ENCODE results near the gene NEURL1. TPM values are rescaled to one million over a fixed set of nuclear protein-coding genes. Genes with fewer than 3 reads are reported as not detected.
A peak's percentile ranks its signal among the peaks of the same experiment; 100 is the strongest.
"Not testable (repeated sequence)": the region's sequence is repeated elsewhere in the genome, so short reads cannot be mapped to it uniquely, and the experiment has no call there.

Gene NEURL1
- polyA plus RNA-seq, 4 donors, result 14.6 to 48.6 (median 20.8) TPM

DNA sequence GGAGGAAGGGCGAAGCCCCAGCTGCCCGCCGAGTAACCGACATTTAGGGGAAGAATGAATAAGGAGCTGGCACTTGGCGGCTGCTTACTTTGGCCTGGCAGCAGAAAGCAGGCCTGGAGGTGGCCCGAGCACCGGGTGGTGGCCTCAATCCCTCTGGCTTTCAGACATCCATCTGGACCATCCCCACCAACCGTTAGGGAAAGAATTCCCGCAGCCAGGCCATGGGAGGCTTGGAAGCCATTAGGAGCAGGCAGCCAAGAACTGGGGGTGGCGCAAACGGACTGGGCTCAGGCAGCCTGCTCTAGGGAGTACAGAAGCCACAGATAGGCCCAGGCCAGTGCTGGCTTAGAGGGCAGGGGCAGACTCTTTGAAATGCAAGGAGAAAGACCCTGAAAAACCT is 132.7 kb downstream of the NEURL1 start:
- Histone ChIP-seq H3K36me3 (ENCODE audit: control insufficient read depth in 3 of 3, insufficient read depth in 2 of 3, low read depth in 1 of 3, low read length in 3 of 3) (peaks cover 2 to 93% (median 2%) of the 10 kb centered on the region in 3 donors), H3K4me3 (ENCODE audit: low read depth in 1 of 3, low read length in 3 of 3) (no peak overlapping the region), H3K27ac (ENCODE audit: low read depth in 1 of 3, low read length in 2 of 3) (no peak overlapping the region), H3K4me1 (ENCODE audit: control insufficient read depth in 3 of 3, insufficient read depth in 2 of 3, low read depth in 1 of 3, low read length in 2 of 3) (no peaks in the 10 kb centered on the region), H3K9me3 (ENCODE audit: control insufficient read depth in 2 of 2, insufficient read depth in 1 of 2, low read depth in 1 of 2, low read length in 1 of 2) (no peaks in the 10 kb centered on the region), H3K27me3 (ENCODE audit: control insufficient read depth in 3 of 3, insufficient read depth in 3 of 3, low read length in 3 of 3) (no peaks in the 10 kb centered on the region)
- DNase-seq (no peak), FAIRE-seq (no peak)
- 86 to 95% (median 90%) methylated on average over 11 of the region's 11 CpGs for WGBS, 3 donors

- DNase-seq (no peak), FAIRE-seq (no peak)
- no peaks in the 10 kb centered on the region for H3K4me1 ChIP-seq (ENCODE audit: control insufficient read depth in 3 of 3, insufficient read depth in 2 of 3, low read depth in 1 of 3, low read length in 2 of 3)
- H3K36me3 ChIP-seq (ENCODE audit: control insufficient read depth in 3 of 3, insufficient read depth in 2 of 3, low read depth in 1 of 3, low read length in 3 of 3), result peaks cover 0 to 92% (median 2%) of the 10 kb centered on the region in 3 donors
- WGBS, 3 donors, result 82 to 92% (median 90%) methylated on average over 22 of the region's 22 CpGs
- H3K27ac ChIP-seq (ENCODE audit: low read depth in 1 of 3, low read length in 2 of 3), result peak overlapping the region in 1 of 3 donors; percentile 8
- H3K9me3 ChIP-seq (ENCODE audit: control insufficient read depth in 2 of 2, insufficient read depth in 1 of 2, low read depth in 1 of 2, low read length in 1 of 2), result no peaks in the 10 kb centered on the region
- no peaks in the 10 kb centered on the region for H3K27me3 ChIP-seq (ENCODE audit: control insufficient read depth in 3 of 3, insufficient read depth in 3 of 3, low read length in 3 of 3)
- no peak overlapping the region for H3K4me3 ChIP-seq (ENCODE audit: low read depth in 1 of 3, low read length in 3 of 3)
These were observed 133.8 kb downstream of the NEURL1 start for GRCh38 chr10:103627111-103627892.

- H3K27ac ChIP-seq (ENCODE audit: low read depth in 1 of 3, low read length in 2 of 3), result peak overlapping the region in 1 of 3 donors; percentile 8
- no peaks in the 10 kb centered on the region for H3K4me1 ChIP-seq (ENCODE audit: control insufficient read depth in 3 of 3, insufficient read depth in 2 of 3, low read depth in 1 of 3, low read length in 2 of 3)
- DNase-seq (no peak), FAIRE-seq (no peak)
- H3K36me3 ChIP-seq (ENCODE audit: control insufficient read depth in 3 of 3, insufficient read depth in 2 of 3, low read depth in 1 of 3, low read length in 3 of 3), result peaks cover 0 to 88% (median 2%) of the 10 kb centered on the region in 3 donors
- H3K27me3 ChIP-seq (ENCODE audit: control insufficient read depth in 3 of 3, insufficient read depth in 3 of 3, low read length in 3 of 3), result no peaks in the 10 kb centered on the region
- H3K4me3 ChIP-seq (ENCODE audit: low read depth in 1 of 3, low read length in 3 of 3), result no peak overlapping the region
- 91 to 95% (median 93%) methylated on average over 13 of the region's 13 CpGs for WGBS, 3 donors
- H3K9me3 ChIP-seq (ENCODE audit: control insufficient read depth in 2 of 2, insufficient read depth in 1 of 2, low read depth in 1 of 2, low read length in 1 of 2), result no peaks in the 10 kb centered on the region
These were observed 134.4 kb downstream of the NEURL1 start for GRCh38 chr10:103627893-103628292.

- DNase-seq, result no peak
- no peaks in the 10 kb centered on the region for H3K27me3 ChIP-seq (ENCODE audit: control insufficient read depth in 3 of 3, insufficient read depth in 3 of 3, low read length in 3 of 3)
- FAIRE-seq, result no peak
- no peak overlapping the region for H3K4me3 ChIP-seq (ENCODE audit: low read depth in 1 of 3, low read length in 3 of 3)
- peaks cover 0 to 81% (median 2%) of the 10 kb centered on the region in 3 donors for H3K36me3 ChIP-seq (ENCODE audit: control insufficient read depth in 3 of 3, insufficient read depth in 2 of 3, low read depth in 1 of 3, low read length in 3 of 3)
- H3K27ac ChIP-seq (ENCODE audit: low read depth in 1 of 3, low read length in 2 of 3), result no peak overlapping the region
- 57 to 90% (median 82%) methylated on average over 3 of the region's 3 CpGs for WGBS, 3 donors
- no peaks in the 10 kb centered on the region for H3K4me1 ChIP-seq (ENCODE audit: control insufficient read depth in 3 of 3, insufficient read depth in 2 of 3, low read depth in 1 of 3, low read length in 2 of 3)
- H3K9me3 ChIP-seq (ENCODE audit: control insufficient read depth in 2 of 2, insufficient read depth in 1 of 2, low read depth in 1 of 2, low read length in 1 of 2), result no peaks in the 10 kb centered on the region
These were observed 136.1 kb downstream of the NEURL1 start for GRCh38 chr10:103629581-103629980.

GRCh38 chr10:103630156-103630555 is 136.7 kb downstream of the NEURL1 start:
- H3K9me3 ChIP-seq (ENCODE audit: control insufficient read depth in 2 of 2, insufficient read depth in 1 of 2, low read depth in 1 of 2, low read length in 1 of 2), result no peaks in the 10 kb centered on the region
- H3K36me3 ChIP-seq (ENCODE audit: control insufficient read depth in 3 of 3, insufficient read depth in 2 of 3, low read depth in 1 of 3, low read length in 3 of 3), result peaks cover 0 to 81% (median 2%) of the 10 kb centered on the region in 3 donors
- FAIRE-seq (no peak), DNase-seq (no peak)
- H3K27ac ChIP-seq (ENCODE audit: low read depth in 1 of 3, low read length in 2 of 3), result no peak overlapping the region
- no peak overlapping the region for H3K4me3 ChIP-seq (ENCODE audit: low read depth in 1 of 3, low read length in 3 of 3)
- 53 to 88% (median 78%) methylated on average over 1 of the region's 1 CpG for WGBS, 3 donors
- no peaks in the 10 kb centered on the region for H3K4me1 ChIP-seq (ENCODE audit: control insufficient read depth in 3 of 3, insufficient read depth in 2 of 3, low read depth in 1 of 3, low read length in 2 of 3)
- no peaks in the 10 kb centered on the region for H3K27me3 ChIP-seq (ENCODE audit: control insufficient read depth in 3 of 3, insufficient read depth in 3 of 3, low read length in 3 of 3)

DNA sequence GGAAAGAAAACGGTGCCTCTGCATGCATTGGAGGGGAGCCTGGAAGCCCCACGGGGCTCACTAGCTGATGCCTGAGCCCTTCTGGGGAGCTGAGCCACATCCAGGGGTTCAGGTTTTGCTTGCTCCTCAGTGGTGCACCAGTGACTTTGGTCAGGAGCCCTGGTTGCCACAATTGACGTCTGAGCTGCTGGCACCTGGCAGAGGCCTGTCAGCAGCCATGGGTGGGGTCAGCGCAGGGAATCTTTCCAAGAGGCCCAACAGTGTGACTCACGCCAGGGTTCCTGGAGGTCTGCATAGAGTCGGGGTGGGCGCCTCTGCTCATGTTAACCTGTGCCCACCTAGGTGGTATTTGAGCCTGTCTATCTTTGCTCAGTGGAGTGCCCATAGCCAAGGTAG is 138.7 kb downstream of the NEURL1 start:
- H3K9me3 ChIP-seq (ENCODE audit: control insufficient read depth in 2 of 2, insufficient read depth in 1 of 2, low read depth in 1 of 2, low read length in 1 of 2), result no peaks in the 10 kb centered on the region
- no peak for FAIRE-seq
- H3K4me3 ChIP-seq (ENCODE audit: low read depth in 1 of 3, low read length in 3 of 3), result no peak overlapping the region
- H3K27ac ChIP-seq (ENCODE audit: low read depth in 1 of 3, low read length in 2 of 3), result no peak overlapping the region
- WGBS, 3 donors, result 49 to 69% (median 57%) methylated on average over 7 of the region's 7 CpGs
- no peaks in the 10 kb centered on the region for H3K27me3 ChIP-seq (ENCODE audit: control insufficient read depth in 3 of 3, insufficient read depth in 3 of 3, low read length in 3 of 3)
- H3K36me3 ChIP-seq (ENCODE audit: control insufficient read depth in 3 of 3, insufficient read depth in 2 of 3, low read depth in 1 of 3, low read length in 3 of 3), result peaks cover 0 to 77% (median 0%) of the 10 kb centered on the region in 3 donors
- DNase-seq, result no peak
- H3K4me1 ChIP-seq (ENCODE audit: control insufficient read depth in 3 of 3, insufficient read depth in 2 of 3, low read depth in 1 of 3, low read length in 2 of 3), result no peaks in the 10 kb centered on the region

- DNase-seq; H3K27ac ChIP-seq (ENCODE audit: low read depth in 1 of 3, low read length in 2 of 3); H3K4me1 ChIP-seq (ENCODE audit: control insufficient read depth in 3 of 3, insufficient read depth in 2 of 3, low read depth in 1 of 3, low read length in 2 of 3); H3K9me3 ChIP-seq (ENCODE audit: control insufficient read depth in 2 of 2, insufficient read depth in 1 of 2, low read depth in 1 of 2, low read length in 1 of 2); FAIRE-seq; H3K27me3 ChIP-seq (ENCODE audit: control insufficient read depth in 3 of 3, insufficient read depth in 3 of 3, low read length in 3 of 3); H3K4me3 ChIP-seq (ENCODE audit: low read depth in 1 of 3, low read length in 3 of 3): not testable (repeated sequence)
- H3K36me3 ChIP-seq (ENCODE audit: control insufficient read depth in 3 of 3, insufficient read depth in 2 of 3, low read depth in 1 of 3, low read length in 3 of 3), result peaks cover 0 to 77% (median 0%) of the 10 kb centered on the region in 3 donors
- WGBS, 3 donors, result 84 to 95% (median 91%) methylated on average over 6 of the region's 6 CpGs
These were observed 139.4 kb downstream of the NEURL1 start for GRCh38 chr10:103632871-103633270.

GRCh38 chr10:103633846-103634245 is 140.3 kb downstream of the NEURL1 start:
- Histone ChIP-seq H3K4me1 (ENCODE audit: control insufficient read depth in 3 of 3, insufficient read depth in 2 of 3, low read depth in 1 of 3, low read length in 2 of 3) (peaks cover 0 to 7% (median 0%) of the 10 kb centered on the region in 3 donors), H3K4me3 (ENCODE audit: low read depth in 1 of 3, low read length in 3 of 3) (no peak overlapping the region), H3K9me3 (ENCODE audit: control insufficient read depth in 2 of 2, insufficient read depth in 1 of 2, low read depth in 1 of 2, low read length in 1 of 2) (no peaks in the 10 kb centered on the region), H3K36me3 (ENCODE audit: control insufficient read depth in 3 of 3, insufficient read depth in 2 of 3, low read depth in 1 of 3, low read length in 3 of 3) (peaks cover 0 to 77% (median 0%) of the 10 kb centered on the region in 3 donors), H3K27ac (ENCODE audit: low read depth in 1 of 3, low read length in 2 of 3) (no peak overlapping the region), H3K27me3 (ENCODE audit: control insufficient read depth in 3 of 3, insufficient read depth in 3 of 3, low read length in 3 of 3) (no peaks in the 10 kb centered on the region)
- FAIRE-seq (no peak), DNase-seq (no peak)
- 90 to 94% (median 92%) methylated on average over 7 of the region's 7 CpGs for WGBS, 3 donors

Data from small intestine (tissue), 7 donors.